ENCODE measurements around the gene SIK3.

GRCh38 chr11:116827461-116827860 is 270.8 kb downstream of the SIK3 start:
- no peak for TF ChIP-seq POLR2A (IDR thresholded peaks at IDR 0.05)
- TF ChIP-seq, protein P1, sequence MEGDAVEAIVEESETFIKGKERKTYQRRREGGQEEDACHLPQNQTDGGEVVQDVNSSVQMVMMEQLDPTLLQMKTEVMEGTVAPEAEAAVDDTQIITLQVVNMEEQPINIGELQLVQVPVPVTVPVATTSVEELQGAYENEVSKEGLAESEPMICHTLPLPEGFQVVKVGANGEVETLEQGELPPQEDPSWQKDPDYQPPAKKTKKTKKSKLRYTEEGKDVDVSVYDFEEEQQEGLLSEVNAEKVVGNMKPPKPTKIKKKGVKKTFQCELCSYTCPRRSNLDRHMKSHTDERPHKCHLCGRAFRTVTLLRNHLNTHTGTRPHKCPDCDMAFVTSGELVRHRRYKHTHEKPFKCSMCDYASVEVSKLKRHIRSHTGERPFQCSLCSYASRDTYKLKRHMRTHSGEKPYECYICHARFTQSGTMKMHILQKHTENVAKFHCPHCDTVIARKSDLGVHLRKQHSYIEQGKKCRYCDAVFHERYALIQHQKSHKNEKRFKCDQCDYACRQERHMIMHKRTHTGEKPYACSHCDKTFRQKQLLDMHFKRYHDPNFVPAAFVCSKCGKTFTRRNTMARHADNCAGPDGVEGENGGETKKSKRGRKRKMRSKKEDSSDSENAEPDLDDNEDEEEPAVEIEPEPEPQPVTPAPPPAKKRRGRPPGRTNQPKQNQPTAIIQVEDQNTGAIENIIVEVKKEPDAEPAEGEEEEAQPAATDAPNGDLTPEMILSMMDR (IDR thresholded peaks at IDR 0.05) = no peak
- no peak for TF ChIP-seq EP300 (IDR thresholded peaks at IDR 0.05)
